NCI-H82 treated with DMSO at 0.1 percent for 48 hours (cell line): ENCODE data around the gene MRPL23.
"Not testable (repeated sequence)": the region's sequence is repeated elsewhere in the genome, so short reads cannot be mapped to it uniquely, and the experiment has no call there.

ENCODE experiments used
- DNase-seq: peaks from one replicate; lab custom pipeline; 2025; ENCODE audit not compliant: unreplicated experiment; lab: John Stamatoyannopoulos, UW

The MRPL23 gene

DNA sequence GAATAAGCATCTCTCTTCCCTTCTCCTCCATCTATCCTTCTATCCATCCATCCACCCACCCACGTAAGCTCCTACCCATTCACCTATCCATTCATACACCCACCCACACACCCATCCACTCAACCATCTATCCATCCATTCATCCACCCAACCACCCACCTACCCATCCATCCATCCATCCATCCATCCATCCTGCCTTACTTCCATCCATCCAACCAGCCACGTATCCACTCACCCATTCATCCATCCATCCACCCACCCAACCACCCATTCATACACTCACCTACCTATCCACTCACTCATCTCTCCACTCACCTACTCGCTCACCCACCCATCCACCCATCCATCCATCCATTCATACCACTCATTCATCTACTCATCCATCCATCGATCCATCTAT is 14.5 kb upstream of the MRPL23 start:
- DNase-seq: no peak

GRCh38 chr11:1933416-1934334 is 13.5 kb upstream of the MRPL23 start:
- no peak for DNase-seq

DNA sequence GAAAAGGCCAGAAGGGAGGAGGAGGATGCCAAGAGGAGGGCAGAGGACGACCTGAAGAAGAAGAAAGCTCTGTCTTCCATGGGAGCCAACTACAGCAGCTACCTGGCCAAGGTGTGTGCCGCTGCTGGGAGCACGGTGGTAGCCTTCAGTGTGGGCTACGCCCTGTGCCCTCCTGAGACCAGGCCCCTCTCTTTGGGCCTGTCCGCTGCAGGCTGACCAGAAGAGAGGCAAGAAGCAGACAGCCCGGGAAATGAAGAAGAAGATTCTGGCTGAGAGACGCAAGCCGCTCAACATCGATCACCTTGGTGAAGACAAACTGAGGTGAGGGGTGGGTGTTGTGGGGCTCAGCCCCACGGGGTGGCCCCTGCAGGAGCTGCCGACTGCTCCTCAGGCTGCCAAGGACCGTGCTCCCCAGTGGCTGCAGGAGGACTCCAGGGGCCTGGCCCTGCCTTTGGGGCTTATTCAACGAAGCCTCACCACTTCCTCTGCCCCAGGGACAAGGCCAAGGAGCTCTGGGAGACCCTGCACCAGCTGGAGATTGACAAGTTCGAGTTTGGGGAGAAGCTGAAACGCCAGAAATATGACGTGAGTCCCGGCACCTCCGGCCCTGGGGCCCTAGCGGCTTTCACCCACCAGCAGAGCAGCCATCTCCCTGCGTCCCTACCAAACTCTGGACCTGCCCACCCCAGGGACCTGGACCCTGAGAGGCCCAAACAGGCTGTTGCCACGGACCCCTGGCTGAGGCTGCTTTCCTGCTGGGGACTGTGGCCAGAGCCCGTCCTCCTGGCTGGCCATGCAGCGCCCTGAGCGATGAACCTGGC is 12.6 kb upstream of the MRPL23 start:
- no peak for DNase-seq

DNA sequence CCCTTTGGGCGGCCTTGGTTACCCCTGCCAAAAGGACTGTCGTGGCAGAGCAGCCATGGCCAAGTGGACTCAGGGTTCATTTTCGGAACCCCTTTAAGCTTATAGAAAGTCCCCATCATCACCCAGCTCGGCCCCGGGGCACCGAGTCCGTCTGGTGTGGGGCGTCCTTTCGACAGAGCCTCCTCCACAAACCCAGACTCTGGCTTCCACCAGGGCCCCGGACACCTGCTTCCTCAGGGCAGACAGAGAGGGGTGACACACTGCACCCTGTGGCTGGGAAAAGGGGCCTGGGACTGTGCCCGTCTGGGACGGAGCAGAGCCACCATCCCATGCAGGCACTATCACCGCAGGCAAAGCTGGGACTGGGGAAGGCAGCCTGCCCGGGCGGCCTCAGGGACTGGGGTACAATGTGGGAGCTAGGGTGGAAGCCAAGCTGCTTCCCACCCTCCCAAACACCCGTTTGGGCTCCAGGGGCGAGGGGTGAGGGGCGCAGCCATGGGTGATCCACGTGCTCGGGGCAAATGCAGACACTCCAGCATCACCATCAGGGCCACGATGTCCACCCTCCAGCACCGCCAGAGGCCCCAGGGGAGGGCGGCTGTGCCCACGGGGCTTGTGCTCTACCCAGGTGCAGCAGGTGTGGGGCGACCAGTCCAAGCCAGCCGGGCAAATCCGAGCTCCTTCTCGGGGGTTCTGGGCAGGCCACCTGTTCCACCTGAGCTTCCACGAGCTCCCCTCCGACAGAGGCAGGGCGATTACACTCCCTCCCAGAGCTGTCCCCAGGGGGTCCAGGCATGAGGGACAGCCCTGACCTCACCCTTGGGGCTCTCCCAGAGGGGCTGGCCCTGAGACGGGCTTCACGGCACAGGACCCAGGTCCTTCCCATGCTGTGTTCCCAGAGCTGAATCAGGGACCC is 11.7 kb upstream of the MRPL23 start:
- DNase-seq: no peak

GRCh38 chr11:1936072-1936780 is 10.9 kb upstream of the MRPL23 start:
- no peak for DNase-seq

- no peak for DNase-seq
These were observed 10.1 kb upstream of the MRPL23 start for GRCh38 chr11:1936781-1937615.

DNA sequence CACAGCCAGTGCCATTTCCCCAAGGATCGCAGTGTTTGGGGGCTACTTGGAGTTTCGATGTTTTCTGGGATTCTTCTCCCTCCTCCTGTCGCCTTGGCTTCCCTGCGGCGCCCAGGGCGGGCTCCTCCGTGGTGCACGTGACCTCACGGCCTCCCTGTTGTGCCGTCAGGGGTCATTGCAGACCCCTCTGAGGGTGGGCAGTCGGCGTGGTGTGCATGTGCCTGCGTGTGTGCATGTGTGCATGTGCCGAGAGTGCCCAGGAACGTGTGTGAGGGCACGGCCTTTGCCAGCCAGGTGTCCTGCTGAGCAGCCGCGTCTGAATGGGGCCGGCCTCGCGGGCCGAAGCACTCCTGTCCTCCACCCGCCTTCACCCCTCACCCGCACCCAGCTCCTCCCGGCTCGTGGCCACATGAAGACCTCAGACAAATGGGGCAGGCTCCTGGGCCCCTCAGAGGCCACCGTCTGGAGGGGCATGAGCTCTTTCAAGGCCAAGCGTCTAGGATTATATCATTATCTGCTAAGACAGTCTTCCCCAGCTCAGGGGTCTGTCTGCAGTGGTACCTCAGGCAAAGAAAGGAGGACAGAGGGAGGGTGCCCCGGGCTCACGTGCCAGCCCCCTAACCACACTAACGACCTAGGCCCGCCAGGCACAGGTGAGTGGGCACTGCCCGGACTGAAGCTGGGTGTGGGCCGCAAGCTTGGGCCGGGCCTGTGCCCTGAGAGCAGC is 9.4 kb upstream of the MRPL23 start:
- DNase-seq: no peak

DNA sequence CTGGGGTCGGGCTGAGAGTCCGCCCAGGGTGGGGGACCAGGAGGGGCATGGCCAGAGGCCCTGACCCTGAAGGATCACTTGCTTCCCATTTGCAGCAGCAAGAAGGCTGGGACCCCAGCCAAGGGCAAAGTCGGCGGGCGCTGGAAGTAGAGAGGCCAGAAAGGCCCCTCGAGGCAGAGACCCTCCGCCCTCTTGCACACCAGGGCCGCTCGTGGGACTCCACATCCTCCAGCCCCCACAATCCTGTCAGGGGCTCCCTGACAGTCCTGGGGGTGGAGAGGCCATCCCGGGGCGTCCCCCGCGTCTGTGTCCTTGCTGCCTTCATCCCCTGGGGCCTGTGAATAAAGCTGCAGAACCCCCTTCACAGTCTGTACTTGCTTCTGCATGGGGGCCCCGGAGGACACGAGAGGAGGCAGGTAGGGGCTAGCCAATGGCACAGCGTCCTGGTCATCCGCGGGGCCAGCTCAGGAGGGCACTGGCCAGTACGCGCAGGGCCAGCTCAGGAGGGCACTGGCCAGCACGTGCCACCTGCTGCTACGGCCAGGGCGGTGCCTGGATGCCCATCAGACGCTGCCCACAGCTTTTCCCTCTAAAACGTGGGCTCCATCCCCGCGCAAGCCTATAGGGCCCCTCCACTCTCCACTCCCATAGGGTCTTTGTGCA is 8.7 kb upstream of the MRPL23 start:
- DNase-seq: no peak

- DNase-seq: no peak
These were observed 8.0 kb upstream of the MRPL23 start for GRCh38 chr11:1939006-1939625.

- not testable (repeated sequence) for DNase-seq
These were observed 7.3 kb upstream of the MRPL23 start for GRCh38 chr11:1939788-1940187.

DNA sequence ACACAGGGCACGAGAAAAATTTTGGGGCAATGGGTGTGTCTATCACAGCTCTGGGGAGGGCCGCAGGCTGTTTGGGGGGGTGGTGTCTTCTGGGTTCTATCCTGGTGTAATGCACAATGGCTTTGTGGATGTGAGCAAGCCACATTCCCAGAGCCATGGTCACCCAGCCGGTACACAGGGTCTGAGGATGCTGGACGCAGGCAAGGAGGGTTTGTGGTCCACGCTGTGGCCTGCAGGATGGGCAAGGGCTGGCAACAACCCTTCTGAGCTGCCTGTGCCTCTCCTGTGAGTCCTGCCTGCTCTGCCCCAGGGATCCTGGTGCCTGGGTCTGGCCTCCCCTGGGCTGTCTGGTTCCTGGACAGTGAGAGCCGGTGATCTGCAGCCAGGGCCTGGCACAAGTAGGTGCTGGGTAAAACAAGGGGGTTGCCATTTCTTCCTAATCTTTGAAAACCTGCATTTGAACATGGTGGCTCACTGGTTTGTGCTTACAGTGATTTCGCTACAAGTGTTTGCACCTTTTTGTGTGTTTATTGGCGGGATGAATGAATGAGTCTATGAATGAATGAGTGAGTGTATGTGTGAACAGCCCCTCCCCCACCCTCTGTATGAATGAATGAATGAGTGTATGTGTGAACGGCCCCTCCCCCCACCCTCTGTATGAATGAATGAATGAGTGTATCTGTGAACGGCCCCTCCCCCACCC is 4.4 kb upstream of the MRPL23 start:
- DNase-seq: no peak

GRCh38 chr11:1943576-1943975 is 3.6 kb upstream of the MRPL23 start:
- DNase-seq: no peak

- DNase-seq: no peak
These were observed 3.2 kb upstream of the MRPL23 start for GRCh38 chr11:1943977-1944376.

DNA sequence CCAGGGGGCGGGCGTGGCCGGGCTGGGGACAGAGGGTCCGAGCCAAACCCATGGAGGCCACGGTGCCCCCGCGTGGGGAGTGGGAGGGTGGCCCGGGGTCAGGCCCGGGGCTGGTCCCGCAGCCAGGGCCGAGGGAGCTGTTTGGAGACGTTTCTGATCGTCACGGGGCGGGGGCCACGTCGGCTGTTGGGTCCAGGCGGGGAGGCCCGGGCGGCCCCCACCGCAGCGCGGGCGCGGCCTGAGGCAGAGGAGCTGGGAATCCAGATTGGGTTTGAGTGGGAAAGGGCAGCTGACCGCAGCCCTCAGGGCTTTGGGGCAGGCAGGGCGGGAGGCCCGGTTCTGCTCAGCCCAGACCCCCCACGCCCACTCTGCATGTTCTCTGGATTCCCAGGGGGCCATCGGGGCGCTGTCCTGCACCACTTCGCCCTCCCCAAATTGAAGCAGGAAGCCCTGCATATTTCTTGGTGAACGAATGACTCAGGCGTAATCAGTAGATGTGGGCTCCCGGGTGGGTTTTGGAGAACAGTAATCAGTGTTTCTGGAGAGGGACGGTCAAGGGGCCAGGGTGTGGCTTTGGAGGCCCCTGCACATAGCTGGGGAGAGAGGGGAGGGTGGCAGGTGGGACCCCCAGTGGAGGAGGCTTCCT is 583 bp downstream of the MRPL23 start:
- DNase-seq: no peak

- DNase-seq: no peak
These were observed 1.3 kb downstream of the MRPL23 start for GRCh38 chr11:1948389-1948788.

- DNase-seq: no peak
These were observed 2.2 kb downstream of the MRPL23 start for GRCh38 chr11:1949302-1949701.

DNA sequence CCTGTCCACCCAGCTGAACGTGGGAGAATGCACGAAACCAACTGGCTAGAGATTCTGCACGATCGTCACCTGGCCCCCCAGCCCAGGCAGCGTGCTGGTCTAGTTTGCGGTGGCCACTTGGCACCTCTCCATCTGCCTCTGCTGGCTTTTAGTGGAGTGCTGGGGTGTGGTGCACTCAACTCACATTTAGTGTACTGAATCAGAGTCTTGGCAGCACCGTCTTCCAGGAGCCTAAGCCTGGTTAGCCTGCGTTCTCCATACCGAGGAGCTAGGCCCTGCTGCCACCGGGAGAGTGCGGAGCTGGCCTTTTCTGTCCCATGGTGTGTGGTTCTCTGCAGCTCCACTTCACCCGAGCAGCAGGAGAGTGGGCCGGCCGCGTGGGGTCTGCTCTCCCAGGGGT is 2.8 kb downstream of the MRPL23 start:
- no peak for DNase-seq
